ENCODE results near the gene ODF2.

ODF2 gene

GRCh38 chr9:128526720-128527119 is 70.9 kb downstream of the ODF2 start:
- H3K4me3 ChIP-seq (replicated peaks; ENCODE audit: low read depth, low read length), result no peak overlapping the region
- H3K36me3 ChIP-seq (ENCODE audit: control insufficient read depth, insufficient read depth, low read length), result peaks cover 19% of the 10 kb centered on the region
- no peak for DNase-seq (ENCODE audit: extremely low read depth, insufficient read length)
- TF ChIP-seq CTCF (IDR thresholded peaks at IDR 0.05; ENCODE audit: insufficient read depth, low read length, poor library complexity, severe bottlenecking), result no peak
- H3K27me3 ChIP-seq (replicated peaks; ENCODE audit: control insufficient read depth, insufficient read depth, low read length), result no peaks in the 10 kb centered on the region

GRCh38 chr9:128528445-128529160 is 72.8 kb downstream of the ODF2 start:
- no peak overlapping the region for H3K4me3 ChIP-seq (replicated peaks; ENCODE audit: low read depth, low read length)
- TF ChIP-seq CTCF (IDR thresholded peaks at IDR 0.05; ENCODE audit: insufficient read depth, low read length, poor library complexity, severe bottlenecking), result no peak
- H3K36me3 ChIP-seq (ENCODE audit: control insufficient read depth, insufficient read depth, low read length), result peaks cover 18% of the 10 kb centered on the region
- no peaks in the 10 kb centered on the region for H3K27me3 ChIP-seq (replicated peaks; ENCODE audit: control insufficient read depth, insufficient read depth, low read length)
- no peak for DNase-seq (ENCODE audit: extremely low read depth, insufficient read length)

GRCh38 chr9:128529191-128529590 is 73.4 kb downstream of the ODF2 start:
- peaks cover 18% of the 10 kb centered on the region for H3K36me3 ChIP-seq (ENCODE audit: control insufficient read depth, insufficient read depth, low read length)

GRCh38 chr9:128532581-128532980 is 76.8 kb downstream of the ODF2 start:
- Histone ChIP-seq H3K27me3 (replicated peaks; ENCODE audit: control insufficient read depth, insufficient read depth, low read length) (no peaks in the 10 kb centered on the region), H3K4me3 (replicated peaks; ENCODE audit: low read depth, low read length) (no peak overlapping the region), H3K36me3 (ENCODE audit: control insufficient read depth, insufficient read depth, low read length) (peaks cover 16% of the 10 kb centered on the region)
- no peak for TF ChIP-seq CTCF (IDR thresholded peaks at IDR 0.05; ENCODE audit: insufficient read depth, low read length, poor library complexity, severe bottlenecking)
- DNase-seq (ENCODE audit: extremely low read depth, insufficient read length), result no peak

More at GRCh38 chr9:128529191-128529590, 73.4 kb downstream of the ODF2 start:
- DNase-seq (ENCODE audit: extremely low read depth, insufficient read length), result no peak
- Histone ChIP-seq H3K27me3 (replicated peaks; ENCODE audit: control insufficient read depth, insufficient read depth, low read length) (no peaks in the 10 kb centered on the region), H3K4me3 (replicated peaks; ENCODE audit: low read depth, low read length) (no peak overlapping the region)
- no peak for TF ChIP-seq CTCF (IDR thresholded peaks at IDR 0.05; ENCODE audit: insufficient read depth, low read length, poor library complexity, severe bottlenecking)

GRCh38 chr9:128540634-128541360 is 85.0 kb downstream of the ODF2 start:
- no peak for DNase-seq (ENCODE audit: extremely low read depth, insufficient read length)
- Histone ChIP-seq H3K4me3 (replicated peaks; ENCODE audit: low read depth, low read length) (no peak overlapping the region), H3K36me3 (ENCODE audit: control insufficient read depth, insufficient read depth, low read length) (peaks cover 19% of the 10 kb centered on the region), H3K27me3 (replicated peaks; ENCODE audit: control insufficient read depth, insufficient read depth, low read length) (no peaks in the 10 kb centered on the region)
- TF ChIP-seq CTCF (IDR thresholded peaks at IDR 0.05; ENCODE audit: insufficient read depth, low read length, poor library complexity, severe bottlenecking), result no peak
